HCT116 (cell line): ENCODE data around the gene FGF7. TPM values are rescaled to one million over a fixed set of nuclear protein-coding genes. Genes with fewer than 3 reads are reported as not detected.

ENCODE experiments used
- ATAC-seq: fragments of 200-7000 bp; cut with Tn5 transposase; 2 replicates; pipeline ENCODE4 v1.9.1; 2020; ENCODE audit warnings: mild to moderate bottlenecking, moderate library complexity
- Bru-seq: library from RNA; stranded (reverse); fragments of 400-500 nt; gene quantifications from one replicate; lab custom pipeline; 2021; lab: Mats Ljungman, UMichigan
- BruChase-seq, 2 experiments: library from RNA; stranded (reverse); fragments of 400-500 nt; gene quantifications; one replicate each; lab custom pipeline; 2021; lab: Mats Ljungman, UMichigan
- BruUV-seq: library from RNA; stranded (reverse); fragments of 400-500 nt; replicated peaks from 2 replicates; lab custom pipeline; 2021; lab: Mats Ljungman, UMichigan
- CTCF ChIA-PET: fragments of 300-600 bp; sonication (Branson Sonifier 250); formaldehyde crosslinking; loops from one replicate; lab custom pipeline; 2021; ENCODE audit warnings: antibody characterized with exemption; lab: Charles Lee
- POLR2A ChIA-PET: fragments of 300-600, 350-600 bp; sonication (Branson Sonifier 250); formaldehyde crosslinking; loops from one replicate; lab custom pipeline; 2021; ENCODE audit warnings: antibody characterized with exemption; lab: Charles Lee
- RAD21 ChIA-PET, 2 experiments: fragments of 300-600 bp; sonication (Branson Sonifier 250); formaldehyde crosslinking; loops; one replicate each; lab custom pipeline; 2023; ENCODE audit warnings: low total read pairs in 2 of 2; ENCODE audit not compliant: uncharacterized antibody in 2 of 2, unreplicated experiment in 2 of 2, low non-redundant PET in 1 of 2; lab: Charles Lee
- DNase-seq: peaks from one replicate; pipeline ENCODE4 v3.0.0-alpha.2; 2010; ENCODE audit warnings: low read depth, low spot score
- H2AFZ ChIP-seq: fragments of 200-600 bp; shearing (Covaris generic), sonication (generic); 2 replicates; pipeline ENCODE4 v1.6.1; 2017; ENCODE audit warnings: low read depth, mixed run types, mixed read lengths, antibody characterized with exemption, low read length; ENCODE audit not compliant: poor library complexity, severe bottlenecking
- H3K27ac ChIP-seq: 2 replicates; pipeline ENCODE4 v1.5.1; 2012; ENCODE audit warnings: low read depth, low read length
- H3K27me3 ChIP-seq: fragments of 200-600 bp; sonication (generic); 2 replicates; pipeline ENCODE4 v1.6.1; 2016; ENCODE audit warnings: mixed run types, low read length, mixed read lengths; ENCODE audit not compliant: insufficient read depth
- H3K36me3 ChIP-seq, 2 experiments: fragments of 200-500 bp in 1 of 2; fragments of 200-600 bp in 1 of 2; sonication (Bioruptor generic) in 1 of 2; sonication (generic) in 1 of 2; 2 replicates each; pipeline versions ENCODE4 v1.5.1 to v1.6.1; 2014 to 2016; ENCODE audit warnings: low read length in 2 of 2, inconsistent platforms in 1 of 2, mixed read lengths in 1 of 2, mixed run types in 1 of 2; ENCODE audit not compliant: insufficient read depth in 2 of 2, control insufficient read depth in 1 of 2
- H3K4me1 ChIP-seq, 2 experiments: fragments of 200-600 bp in 1 of 2; sonication (generic) in 1 of 2; 2 replicates each; pipeline versions ENCODE4 v1.5.1 to v1.6.1; 2012 to 2017; ENCODE audit warnings: low read length in 2 of 2, inconsistent platforms in 1 of 2, mild to moderate bottlenecking in 1 of 2, mixed read lengths in 1 of 2, mixed run types in 1 of 2, moderate library complexity in 1 of 2; ENCODE audit not compliant: insufficient read depth in 2 of 2, control insufficient read depth in 1 of 2
- H3K4me2 ChIP-seq: fragments of 200-600 bp; sonication (generic); 2 replicates; pipeline ENCODE4 v1.6.1; 2017; ENCODE audit warnings: mixed run types, low read length, mixed read lengths
- H3K4me3 ChIP-seq, 2 experiments: fragments of 200-600 bp in 1 of 2; sonication (generic) in 1 of 2; replicated peaks in 1 of 2; 2 replicates each; pipeline ENCODE4 v1.5.1; 2011 to 2016; ENCODE audit warnings: low read length in 2 of 2, control low read depth in 1 of 2, low read depth in 1 of 2, mild to moderate bottlenecking in 1 of 2, mixed read lengths in 1 of 2, mixed run types in 1 of 2
- H3K79me2 ChIP-seq: fragments of 200-600 bp; sonication (generic); 2 replicates; pipeline ENCODE4 v1.6.1; 2017; ENCODE audit warnings: mild to moderate bottlenecking, mixed run types, low read length, moderate library complexity, mixed read lengths; ENCODE audit not compliant: insufficient read depth
- H3K9ac ChIP-seq: fragments of 200-600 bp; sonication (generic); 2 replicates; pipeline ENCODE4 v1.6.1; 2016; ENCODE audit warnings: low read length, mixed read lengths
- H3K9me2 ChIP-seq: fragments of 200-600 bp; sonication (generic), shearing (Covaris generic); 2 replicates; pipeline ENCODE4 v1.6.1; 2017; ENCODE audit warnings: mixed run types, mild to moderate bottlenecking, moderate library complexity; ENCODE audit not compliant: insufficient read depth
- H3K9me3 ChIP-seq, 2 experiments: fragments of 200-500 bp in 1 of 2; fragments of 200-600 bp in 1 of 2; sonication (Bioruptor generic) in 1 of 2; sonication (generic) in 1 of 2; 2 replicates each; pipeline ENCODE4 v1.6.1; 2014 to 2017; ENCODE audit warnings: low read length in 2 of 2, mixed read lengths in 2 of 2, inconsistent platforms in 1 of 2, low read depth in 1 of 2, mild to moderate bottlenecking in 1 of 2, mixed run types in 1 of 2, moderate library complexity in 1 of 2; ENCODE audit not compliant: control insufficient read depth in 1 of 2, insufficient read depth in 1 of 2
- H4K20me1 ChIP-seq: fragments of 200-600 bp; sonication (generic), shearing (Covaris generic); 2 replicates; pipeline ENCODE4 v1.6.1; 2017; ENCODE audit warnings: mixed run types, mild to moderate bottlenecking, moderate library complexity; ENCODE audit not compliant: insufficient read depth
- ATF3 ChIP-seq: IDR thresholded peaks from 2 replicates; pipeline ENCODE4 v1.6.1; 2012
- CTCF ChIP-seq, 3 experiments: fragments of 200-600 bp in 1 of 3; sonication (generic) in 1 of 3; IDR thresholded peaks in 2 of 3; conservative IDR thresholded peaks in 1 of 3; 2 replicates each; pipeline ENCODE4 v1.5.1; 2012 to 2017; ENCODE audit warnings: low read depth in 2 of 3, low read length in 2 of 3, antibody characterized with exemption in 1 of 3, borderline replicate concordance in 1 of 3, control low read depth in 1 of 3, mild to moderate bottlenecking in 1 of 3, mixed read lengths in 1 of 3, mixed run types in 1 of 3, moderate library complexity in 1 of 3; ENCODE audit not compliant: insufficient read depth in 1 of 3
- EGR1 ChIP-seq: IDR thresholded peaks from 2 replicates; pipeline ENCODE4 v1.6.1; 2012; ENCODE audit warnings: low read depth
- EZH2 ChIP-seq: fragments of 200-600 bp; sonication (generic); IDR thresholded peaks from 2 replicates; pipeline ENCODE4 v1.6.1; 2017; ENCODE audit warnings: antibody characterized with exemption, mixed run types
- FOSL1 ChIP-seq: IDR thresholded peaks from 2 replicates; pipeline ENCODE4 v1.6.1; 2012; ENCODE audit warnings: low read depth
- JUND ChIP-seq: IDR thresholded peaks from 2 replicates; pipeline ENCODE4 v1.6.1; 2012
- MAX ChIP-seq: IDR thresholded peaks from 2 replicates; pipeline ENCODE4 v1.6.1; 2012
- SIN3A ChIP-seq: IDR thresholded peaks from 2 replicates; pipeline ENCODE4 v1.6.1; 2012; ENCODE audit warnings: low read depth
- SP1 ChIP-seq: IDR thresholded peaks from 2 replicates; pipeline ENCODE4 v1.6.1; 2012; ENCODE audit warnings: low read depth
- ZBTB33 ChIP-seq: IDR thresholded peaks from 2 replicates; pipeline ENCODE4 v1.6.1; 2011; ENCODE audit warnings: mild to moderate bottlenecking, low read length, moderate library complexity; ENCODE audit not compliant: insufficient replicate concordance; ENCODE audit errors: extremely low read depth
- intact Hi-C: fragments of 100-400 bp; cut with micrococcal nuclease; formaldehyde crosslinking; loops from 2 replicates; pipeline ENCODE4 v1.10.0; 2022
- long read RNA-seq: library from polyadenylated mRNA; unstranded; transcript quantifications from one replicate; pipeline ENCODE4 v2.0.0, GENCODE V29; 2021; ENCODE audit not compliant: unreplicated experiment
- polyA plus RNA-seq: library from polyadenylated mRNA; unstranded; fragments of >200 nt; gene quantifications from 2 replicates; pipeline ENCODE4 v1.2.1, GENCODE V29; 2012; ENCODE audit warnings: missing spikeins
- total RNA-seq: library from RNA; stranded (reverse); gene quantifications from one replicate; pipeline ENCODE4 v1.2.1, GENCODE V29; 2021; ENCODE audit not compliant: unreplicated experiment

FGF7 gene
- total RNA-seq (0.49 TPM), Bru-seq, nascent RNA (percentile 4 among the genes with signal in this experiment), BruChase-seq, experiment 1, labeled RNA remaining after a 6-hour chase (percentile 18 among the genes with signal in this experiment), BruChase-seq, experiment 2, labeled RNA remaining after a 2-hour chase (percentile 12 among the genes with signal in this experiment)
- not detected in 2 replicates for polyA plus RNA-seq
- long read RNA-seq = 0 reads

- H4K20me1 ChIP-seq = no peaks in the 10 kb centered on the region
- no peak for DNase-seq
- H3K79me2 ChIP-seq = no peaks in the 10 kb centered on the region
- H3K4me3 ChIP-seq = no peak within 1 kb of the TSS
- H3K9me2 ChIP-seq = no peaks in the 10 kb centered on the region
- H2AFZ ChIP-seq = peak within 1 kb of the TSS; percentile 51
- no peaks in the 10 kb centered on the region for H3K4me1 ChIP-seq
- no peak within 1 kb of the TSS for H3K4me2 ChIP-seq
- no TSS peak for BruUV-seq
- TF ChIP-seq SP1 (no peak), MAX (no peak), FOSL1 (no peak), CTCF (IDR thresholded peaks at IDR 0.05 in 2 of 3, conservative IDR thresholded peaks at IDR 0.05 in 1 of 3; ENCODE audit: borderline replicate concordance in 1 of 3, insufficient read depth in 1 of 3, low read depth in 2 of 3, low read length in 2 of 3) (no peak), JUND (no peak), EGR1 (no peak)
- H3K36me3 ChIP-seq = no peaks in the 10 kb centered on the region
- POLR2A ChIA-PET = no interaction called here
- no peaks in the 10 kb centered on the region for H3K9me3 ChIP-seq
- H3K27me3 ChIP-seq = no peaks in the 10 kb centered on the region
- CTCF ChIA-PET = interaction anchor here (0.7 to 2.8 kb wide), 10 partner anchors 9 to 893 kb away, joined by 3 to 37 read pairs (median 5); no protein-coding TSS in a partner anchor
- RAD21 ChIA-PET = no interaction called here
- no peak within 1 kb of the TSS for H3K27ac ChIP-seq
- ATAC-seq = no peak
- no peak within 1 kb of the TSS for H3K9ac ChIP-seq
- intact Hi-C loops = loop anchor here (2.0 to 10.0 kb wide), 2 partner anchors 188 to 1068 kb away; no protein-coding TSS in a partner anchor
These were observed at the start of gene FGF7 for GRCh38 chr15:49423021-49423420. Gene FGF7 (plus strand): TSS chr15:49423242. CDS start chr15:49424298, 1,056 bp downstream.

- intact Hi-C loops = no loop called here
- RAD21 ChIA-PET = no interaction called here
These were observed 43.0 kb upstream of the FGF7 start for GRCh38 chr15:49379996-49380395.

More at GRCh38 chr15:49379996-49380395, 43.0 kb upstream of the FGF7 start:
- Histone ChIP-seq H3K4me1 (no peaks in the 10 kb centered on the region), H3K9me2 (no peaks in the 10 kb centered on the region), H3K79me2 (no peaks in the 10 kb centered on the region), H3K4me2 (no peak overlapping the region), H2AFZ (no peak overlapping the region)
- DNase-seq = no peak
- CTCF ChIA-PET = no interaction called here
- POLR2A ChIA-PET = no interaction called here
- TF ChIP-seq ATF3 (no peak), SIN3A (no peak), ZBTB33 (no peak), SP1 (no peak), EZH2 (no peak)
- TF ChIP-seq, all 23 proteins: peak for 0
- H3K9me3 ChIP-seq = no peaks in the 10 kb centered on the region
- no peaks in the 10 kb centered on the region for H3K36me3 ChIP-seq
- H3K27me3 ChIP-seq = no peaks in the 10 kb centered on the region
- ATAC-seq = no peak
- BruUV-seq = no TSS peak
- no peaks in the 10 kb centered on the region for H4K20me1 ChIP-seq
- H3K27ac ChIP-seq = no peak overlapping the region
- no peak overlapping the region for H3K4me3 ChIP-seq
- no peak overlapping the region for H3K9ac ChIP-seq
